ENCODE data around the gene GBX1. TPM values are rescaled to one million over a fixed set of nuclear protein-coding genes. Genes with fewer than 3 reads are reported as not detected.
A peak's percentile ranks its signal among the peaks of the same experiment; 100 is the strongest.

GBX1 gene
- not detected for total RNA-seq

- H3K4me1 ChIP-seq (ENCODE audit: control insufficient read depth in 3 of 3, insufficient read depth in 3 of 3, low read length in 3 of 3), result peaks cover 5 to 42% (median 7%) of the 10 kb centered on the region in 3 donors
- H3K9me3 ChIP-seq (ENCODE audit: control insufficient read depth in 3 of 3, low read length in 3 of 3), result no peaks in the 10 kb centered on the region
- H3K36me3 ChIP-seq (ENCODE audit: control insufficient read depth in 3 of 3, insufficient read depth in 3 of 3, low read length in 3 of 3), result peaks cover 0 to 2% (median 0%) of the 10 kb centered on the region in 3 donors
- peaks cover 9 to 26% (median 14%) of the 10 kb centered on the region in 3 donors for H3K27me3 ChIP-seq (ENCODE audit: control insufficient read depth in 3 of 3, insufficient read depth in 3 of 3, low read length in 3 of 3)
- H3K27ac ChIP-seq (ENCODE audit: low read depth, low read length), result no peak within 1 kb of the TSS
- peak within 1 kb of the TSS in 2 of 3 donors; percentile 43 to 55 for H3K4me3 ChIP-seq (ENCODE audit: low read length in 3 of 3)
- H3K9ac ChIP-seq (ENCODE audit: low read depth in 1 of 3, low read length in 3 of 3), result peak within 1 kb of the TSS in 1 of 3 donors; percentile 61
Observed at GRCh38 chr7:151167197-151167961, at the start of gene GBX1. TSS of gene GBX1 (minus strand) at chr7:151167694. CDS start at chr7:151167548, 146 bp downstream.

- Histone ChIP-seq H3K27ac (ENCODE audit: low read depth, low read length) (no peak overlapping the region), H3K9me3 (ENCODE audit: control insufficient read depth in 3 of 3, low read length in 3 of 3) (no peaks in the 10 kb centered on the region), H3K27me3 (ENCODE audit: control insufficient read depth in 3 of 3, insufficient read depth in 3 of 3, low read length in 3 of 3) (no peaks in the 10 kb centered on the region), H3K36me3 (ENCODE audit: control insufficient read depth in 3 of 3, insufficient read depth in 3 of 3, low read length in 3 of 3) (peaks cover 60 to 86% (median 66%) of the 10 kb centered on the region in 3 donors), H3K9ac (ENCODE audit: low read depth in 1 of 3, low read length in 3 of 3) (no peak overlapping the region), H3K4me3 (ENCODE audit: low read length in 3 of 3) (no peak overlapping the region), H3K4me1 (ENCODE audit: control insufficient read depth in 3 of 3, insufficient read depth in 3 of 3, low read length in 3 of 3) (no peaks in the 10 kb centered on the region)
Observed at GRCh38 chr7:151215396-151215795, 47.9 kb upstream of the GBX1 start.

- Histone ChIP-seq H3K9me3 (ENCODE audit: control insufficient read depth in 3 of 3, low read length in 3 of 3) (no peaks in the 10 kb centered on the region), H3K36me3 (ENCODE audit: control insufficient read depth in 3 of 3, insufficient read depth in 3 of 3, low read length in 3 of 3) (peaks cover 53 to 76% (median 54%) of the 10 kb centered on the region in 3 donors)
Observed at GRCh38 chr7:151213826-151214225, 46.3 kb upstream of the GBX1 start.

GRCh38 chr7:151212626-151213025 is 45.1 kb upstream of the GBX1 start:
- Histone ChIP-seq H3K9me3 (ENCODE audit: control insufficient read depth in 3 of 3, low read length in 3 of 3) (no peaks in the 10 kb centered on the region), H3K9ac (ENCODE audit: low read depth in 1 of 3, low read length in 3 of 3) (no peak overlapping the region), H3K27ac (ENCODE audit: low read depth, low read length) (no peak overlapping the region), H3K4me3 (ENCODE audit: low read length in 3 of 3) (no peak overlapping the region), H3K4me1 (ENCODE audit: control insufficient read depth in 3 of 3, insufficient read depth in 3 of 3, low read length in 3 of 3) (no peaks in the 10 kb centered on the region), H3K27me3 (ENCODE audit: control insufficient read depth in 3 of 3, insufficient read depth in 3 of 3, low read length in 3 of 3) (no peaks in the 10 kb centered on the region), H3K36me3 (ENCODE audit: control insufficient read depth in 3 of 3, insufficient read depth in 3 of 3, low read length in 3 of 3) (peaks cover 41 to 64% (median 42%) of the 10 kb centered on the region in 3 donors)

More at GRCh38 chr7:151213826-151214225, 46.3 kb upstream of the GBX1 start:
- H3K27ac ChIP-seq (ENCODE audit: low read depth, low read length), result no peak overlapping the region
- no peak overlapping the region for H3K4me3 ChIP-seq (ENCODE audit: low read length in 3 of 3)
- H3K27me3 ChIP-seq (ENCODE audit: control insufficient read depth in 3 of 3, insufficient read depth in 3 of 3, low read length in 3 of 3), result no peaks in the 10 kb centered on the region
- H3K9ac ChIP-seq (ENCODE audit: low read depth in 1 of 3, low read length in 3 of 3), result no peak overlapping the region
- H3K4me1 ChIP-seq (ENCODE audit: control insufficient read depth in 3 of 3, insufficient read depth in 3 of 3, low read length in 3 of 3), result no peaks in the 10 kb centered on the region

- Histone ChIP-seq H3K27me3 (ENCODE audit: control insufficient read depth in 3 of 3, insufficient read depth in 3 of 3, low read length in 3 of 3) (peaks cover 0 to 7% (median under 1%) of the 10 kb centered on the region in 3 donors), H3K36me3 (ENCODE audit: control insufficient read depth in 3 of 3, insufficient read depth in 3 of 3, low read length in 3 of 3) (peaks cover 30 to 51% (median 32%) of the 10 kb centered on the region in 3 donors), H3K4me3 (ENCODE audit: low read length in 3 of 3) (no peak overlapping the region), H3K9ac (ENCODE audit: low read depth in 1 of 3, low read length in 3 of 3) (no peak overlapping the region), H3K4me1 (ENCODE audit: control insufficient read depth in 3 of 3, insufficient read depth in 3 of 3, low read length in 3 of 3) (no peaks in the 10 kb centered on the region), H3K9me3 (ENCODE audit: control insufficient read depth in 3 of 3, low read length in 3 of 3) (no peaks in the 10 kb centered on the region), H3K27ac (ENCODE audit: low read depth, low read length) (no peak overlapping the region)
Observed at GRCh38 chr7:151211155-151211772, 43.8 kb upstream of the GBX1 start.

- peaks cover 23 to 42% (median 24%) of the 10 kb centered on the region in 3 donors for H3K36me3 ChIP-seq (ENCODE audit: control insufficient read depth in 3 of 3, insufficient read depth in 3 of 3, low read length in 3 of 3)
- H3K9me3 ChIP-seq (ENCODE audit: control insufficient read depth in 3 of 3, low read length in 3 of 3), result no peaks in the 10 kb centered on the region
- H3K27me3 ChIP-seq (ENCODE audit: control insufficient read depth in 3 of 3, insufficient read depth in 3 of 3, low read length in 3 of 3), result peaks cover 6 to 17% (median 9%) of the 10 kb centered on the region in 3 donors
- H3K9ac ChIP-seq (ENCODE audit: low read depth in 1 of 3, low read length in 3 of 3), result no peak within 1 kb of the TSS
- H3K4me1 ChIP-seq (ENCODE audit: control insufficient read depth in 3 of 3, insufficient read depth in 3 of 3, low read length in 3 of 3), result no peaks in the 10 kb centered on the region
- no peak within 1 kb of the TSS for H3K27ac ChIP-seq (ENCODE audit: low read depth, low read length)
- H3K4me3 ChIP-seq (ENCODE audit: low read length in 3 of 3), result no peak within 1 kb of the TSS
Observed at GRCh38 chr7:151210087-151210854, 42.8 kb upstream of the GBX1 start, which contains the start of gene H2BK1. TSS of gene H2BK1 (minus strand) at chr7:151210488. CDS start at chr7:151210318, 170 bp downstream.

- peaks cover 7 to 24% (median 16%) of the 10 kb centered on the region in 3 donors for H3K27me3 ChIP-seq (ENCODE audit: control insufficient read depth in 3 of 3, insufficient read depth in 3 of 3, low read length in 3 of 3)
- H3K4me3 ChIP-seq (ENCODE audit: low read length in 3 of 3), result no peak overlapping the region
- H3K9ac ChIP-seq (ENCODE audit: low read depth in 1 of 3, low read length in 3 of 3), result no peak overlapping the region
- H3K27ac ChIP-seq (ENCODE audit: low read depth, low read length), result no peak overlapping the region
- peaks cover 16 to 35% (median 17%) of the 10 kb centered on the region in 3 donors for H3K36me3 ChIP-seq (ENCODE audit: control insufficient read depth in 3 of 3, insufficient read depth in 3 of 3, low read length in 3 of 3)
- no peaks in the 10 kb centered on the region for H3K4me1 ChIP-seq (ENCODE audit: control insufficient read depth in 3 of 3, insufficient read depth in 3 of 3, low read length in 3 of 3)
- H3K9me3 ChIP-seq (ENCODE audit: control insufficient read depth in 3 of 3, low read length in 3 of 3), result no peaks in the 10 kb centered on the region
Observed at GRCh38 chr7:151209588-151209987, 42.1 kb upstream of the GBX1 start.

GRCh38 chr7:151208253-151208862 is 40.9 kb upstream of the GBX1 start:
- Histone ChIP-seq H3K4me3 (ENCODE audit: low read length in 3 of 3) (no peak overlapping the region), H3K27me3 (ENCODE audit: control insufficient read depth in 3 of 3, insufficient read depth in 3 of 3, low read length in 3 of 3) (peaks cover 19 to 36% (median 28%) of the 10 kb centered on the region in 3 donors), H3K27ac (ENCODE audit: low read depth, low read length) (no peak overlapping the region), H3K36me3 (ENCODE audit: control insufficient read depth in 3 of 3, insufficient read depth in 3 of 3, low read length in 3 of 3) (peaks cover 5 to 24% (median 7%) of the 10 kb centered on the region in 3 donors), H3K9me3 (ENCODE audit: control insufficient read depth in 3 of 3, low read length in 3 of 3) (no peaks in the 10 kb centered on the region), H3K9ac (ENCODE audit: low read depth in 1 of 3, low read length in 3 of 3) (no peak overlapping the region), H3K4me1 (ENCODE audit: control insufficient read depth in 3 of 3, insufficient read depth in 3 of 3, low read length in 3 of 3) (no peaks in the 10 kb centered on the region)

- Histone ChIP-seq H3K9me3 (ENCODE audit: control insufficient read depth in 3 of 3, low read length in 3 of 3) (no peaks in the 10 kb centered on the region), H3K27ac (ENCODE audit: low read depth, low read length) (no peak overlapping the region)
Observed at GRCh38 chr7:151207804-151208203, 40.3 kb upstream of the GBX1 start.

More at GRCh38 chr7:151207804-151208203, 40.3 kb upstream of the GBX1 start:
- peaks cover 0 to 19% (median 3%) of the 10 kb centered on the region in 3 donors for H3K36me3 ChIP-seq (ENCODE audit: control insufficient read depth in 3 of 3, insufficient read depth in 3 of 3, low read length in 3 of 3)
- no peak overlapping the region for H3K4me3 ChIP-seq (ENCODE audit: low read length in 3 of 3)
- no peaks in the 10 kb centered on the region for H3K4me1 ChIP-seq (ENCODE audit: control insufficient read depth in 3 of 3, insufficient read depth in 3 of 3, low read length in 3 of 3)
- no peak overlapping the region for H3K9ac ChIP-seq (ENCODE audit: low read depth in 1 of 3, low read length in 3 of 3)
- H3K27me3 ChIP-seq (ENCODE audit: control insufficient read depth in 3 of 3, insufficient read depth in 3 of 3, low read length in 3 of 3), result peaks cover 24 to 42% (median 33%) of the 10 kb centered on the region in 3 donors

All from skeletal muscle tissue (tissue), 4 donors.